IMR-90 (cell line): Measurements from ENCODE around the gene FAM32A. TPM values are rescaled to one million over a fixed set of nuclear protein-coding genes. Genes with fewer than 3 reads are reported as not detected.

Source experiments
- ATAC-seq: fragments of 200-7000 bp; cut with Tn5 transposase; 2 replicates; pipeline ENCODE4 v1.9.1; 2020; ENCODE audit warnings: low read depth, mild to moderate bottlenecking, moderate library complexity
- BruUV-seq: library from RNA; stranded (reverse); fragments of 400-500 nt; replicated peaks from 2 replicates; lab custom pipeline; 2021; lab: Mats Ljungman, UMichigan
- CTCF ChIA-PET: fragments of 300-600 bp; formaldehyde crosslinking; extraction: SDS; loops from one replicate; lab custom pipeline; 2021; ENCODE audit warnings: antibody characterized with exemption; lab: Yijun Ruan, JAX
- POLR2A ChIA-PET: fragments of 300-600 bp; sonication (Branson Sonifier 250); formaldehyde crosslinking; loops from one replicate; lab custom pipeline; 2022; ENCODE audit warnings: antibody characterized with exemption; ENCODE audit not compliant: unreplicated experiment; lab: Charles Lee
- DNase-seq: peaks from one replicate; pipeline ENCODE4 v3.0.0; 2013
- H2AFZ ChIP-seq: replicated peaks from 2 replicates; pipeline ENCODE3; 2013; ENCODE audit warnings: low read length, mild to moderate bottlenecking; ENCODE audit not compliant: poor library complexity
- H2AK5ac ChIP-seq: 2 replicates; pipeline ENCODE4 v1.6.1; 2013; ENCODE audit warnings: low read depth, low read length, inconsistent platforms
- H2AK9ac ChIP-seq: replicated peaks from 2 replicates; pipeline ENCODE3; 2013; ENCODE audit warnings: mild to moderate bottlenecking, low read depth, low read length, moderate library complexity; ENCODE audit not compliant: poor library complexity
- H2BK120ac ChIP-seq: 2 replicates; pipeline ENCODE4 v1.6.1; 2013; ENCODE audit warnings: low read depth, low read length, inconsistent platforms
- H2BK15ac ChIP-seq: 3 replicates; pipeline ENCODE4 v1.6.1; 2013; ENCODE audit warnings: low read depth, low read length, inconsistent platforms
- H2BK20ac ChIP-seq: 2 replicates; pipeline ENCODE4 v1.6.1; 2013; ENCODE audit warnings: low read depth, mild to moderate bottlenecking, inconsistent platforms, low read length, moderate library complexity
- H2BK5ac ChIP-seq: 2 replicates; pipeline ENCODE4 v1.6.1; 2013; ENCODE audit warnings: mild to moderate bottlenecking, low read depth, low read length, inconsistent platforms; ENCODE audit not compliant: poor library complexity, severe bottlenecking
- H3K14ac ChIP-seq: replicated peaks from 2 replicates; pipeline ENCODE4 v1.6.1; 2013; ENCODE audit warnings: low read depth, low read length, inconsistent platforms
- H3K18ac ChIP-seq: 2 replicates; pipeline ENCODE4 v1.6.1; 2013; ENCODE audit warnings: low read depth, low read length, control low read depth
- H3K23ac ChIP-seq: 2 replicates; pipeline ENCODE4 v1.6.1; 2013; ENCODE audit warnings: low read depth, low read length, inconsistent platforms
- H3K27ac ChIP-seq: 2 replicates; pipeline ENCODE4 v1.5.1; 2013; ENCODE audit warnings: mild to moderate bottlenecking, control low read depth, low read length; ENCODE audit not compliant: insufficient read depth
- H3K27me3 ChIP-seq: 2 replicates; pipeline ENCODE4 v1.6.1; 2013; ENCODE audit warnings: low read length; ENCODE audit not compliant: control insufficient read depth, insufficient read depth
- H3K36me3 ChIP-seq: 2 replicates; pipeline ENCODE4 v1.6.1; 2013; ENCODE audit warnings: low read length, mixed read lengths; ENCODE audit not compliant: control insufficient read depth, insufficient read depth
- H3K4ac ChIP-seq: 2 replicates; pipeline ENCODE4 v1.6.1; 2013; ENCODE audit warnings: low read depth, low read length, inconsistent platforms
- H3K4me1 ChIP-seq: 2 replicates; pipeline ENCODE4 v1.6.1; 2013; ENCODE audit warnings: low read length, mixed read lengths; ENCODE audit not compliant: control insufficient read depth, insufficient read depth
- H3K4me2 ChIP-seq: 2 replicates; pipeline ENCODE4 v1.6.1; 2013; ENCODE audit warnings: low read depth, mild to moderate bottlenecking, control low read depth, low read length, moderate library complexity
- H3K4me3 ChIP-seq: 2 replicates; pipeline ENCODE4 v1.5.1; 2013; ENCODE audit warnings: low read depth, mild to moderate bottlenecking, control low read depth, low read length, moderate library complexity; ENCODE audit not compliant: insufficient read depth
- H3K56ac ChIP-seq: 2 replicates; pipeline ENCODE4 v1.6.1; 2013; ENCODE audit warnings: low read length, inconsistent platforms; ENCODE audit not compliant: insufficient read depth; ENCODE audit errors: extremely low read depth
- H3K79me1 ChIP-seq, 2 experiments: 2 replicates each; pipeline ENCODE4 v1.6.1; 2013; ENCODE audit warnings: low read length in 2 of 2, inconsistent platforms in 1 of 2, low read depth in 1 of 2
- H3K9ac ChIP-seq: 2 replicates; pipeline ENCODE4 v1.6.1; 2013; ENCODE audit warnings: low read depth, low read length, control low read depth
- H3K9me1 ChIP-seq: 2 replicates; pipeline ENCODE4 v1.6.1; 2013; ENCODE audit warnings: low read length, inconsistent platforms; ENCODE audit not compliant: insufficient read depth
- H3K9me3 ChIP-seq: 2 replicates; pipeline ENCODE4 v1.6.1; 2013; ENCODE audit warnings: low read length; ENCODE audit not compliant: control insufficient read depth, insufficient read depth
- H4K20me1 ChIP-seq: 2 replicates; pipeline ENCODE4 v1.6.1; 2013; ENCODE audit warnings: low read length, inconsistent platforms; ENCODE audit not compliant: insufficient read depth
- H4K5ac ChIP-seq: 2 replicates; pipeline ENCODE4 v1.6.1; 2013; ENCODE audit warnings: mild to moderate bottlenecking, low read depth, low read length, control low read depth
- H4K8ac ChIP-seq, 2 experiments: 2 replicates each; pipeline ENCODE4 v1.6.1; 2013; ENCODE audit warnings: low read depth in 2 of 2, low read length in 2 of 2, control low read depth in 1 of 2, inconsistent platforms in 1 of 2
- H4K91ac ChIP-seq: 2 replicates; pipeline ENCODE4 v1.6.1; 2013; ENCODE audit warnings: low read depth, low read length, inconsistent platforms; ENCODE audit not compliant: insufficient read depth
- CEBPB ChIP-seq: IDR thresholded peaks from 2 replicates; pipeline ENCODE4 v1.6.1; 2012; ENCODE audit warnings: low read depth, low read length, improper control_type of control experiment
- POLR2A ChIP-seq: IDR thresholded peaks from 2 replicates; pipeline ENCODE4 v1.6.1; 2012; ENCODE audit warnings: mild to moderate bottlenecking, low read depth, low read length
- SMC3 ChIP-seq: fragments of 150-350 bp; IDR thresholded peaks from 2 replicates; pipeline ENCODE4 v1.6.1; 2016; ENCODE audit warnings: low read depth, mild to moderate bottlenecking, antibody characterized with exemption, low read length, moderate library complexity
- WGBS, 2 experiments: methylation state at CpG; one replicate each; pipeline versions ENCODE4 v1.1.5 to v1.1.7; 2013; ENCODE audit warnings: missing lambda C conversion rate in 2 of 2; ENCODE audit not compliant: insufficient read length in 1 of 2; ENCODE audit errors: extremely low coverage in 2 of 2; 5-methylcytosine and 5-hydroxymethylcytosine counted together
- dilution Hi-C: fragments of 300-500 bp; cut with HindIII; formaldehyde crosslinking; loops from one replicate; pipeline ENCODE4 v1.14.3; 2018; ENCODE audit warnings: low sequenced_read_pairs; ENCODE audit not compliant: unreplicated experiment
- in situ Hi-C: fragments of 300-500 bp; cut with MboI; formaldehyde crosslinking; loops from 3 replicates; pipeline ENCODE4 v1.14.3; 2019; ENCODE audit warnings: low sequenced_read_pairs, inconsistent platforms, mixed read lengths
- intact Hi-C: fragments of 100-400 bp; cut with micrococcal nuclease; formaldehyde crosslinking; loops from 2 replicates; pipeline ENCODE4 v1.10.0; 2022
- polyA plus RNA-seq, 3 experiments: library from polyadenylated mRNA; depleted of rRNA; stranded (reverse); fragments of >200 nt; gene quantifications; 2 replicates each; pipeline ENCODE4 v1.2.3, GENCODE V29; 2012; ENCODE audit warnings: low replicate concordance in 1 of 3
- total RNA-seq: library from RNA; depleted of rRNA; stranded (reverse); fragments of >200 nt; gene quantifications from 2 replicates; pipeline ENCODE4 v1.2.3, GENCODE V29; 2012

FAM32A gene
- total and polyA plus RNA-seq, 2 of the 4 experiments (the other 2 are of a cell fraction): 99.5 to 130 TPM

DNA sequence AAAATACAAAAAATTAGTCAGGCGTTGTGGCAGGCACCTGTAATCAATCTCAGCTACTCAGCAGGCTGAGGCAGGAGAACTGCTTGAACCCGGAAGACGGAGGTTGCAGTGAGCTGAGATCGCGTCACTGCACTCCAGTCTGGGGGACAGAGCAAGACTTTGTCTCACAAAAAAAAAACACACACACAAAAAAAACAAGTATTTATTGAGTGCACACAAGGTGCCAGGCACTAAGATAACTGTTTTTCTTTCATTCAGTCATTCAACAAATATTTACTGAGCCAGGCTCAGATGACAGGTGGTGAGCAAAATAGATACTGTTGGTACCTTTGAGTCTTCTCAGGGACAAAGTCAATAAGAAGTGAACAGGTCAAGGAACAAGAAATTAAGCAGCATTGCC lies 18.2 kb upstream of the FAM32A start:
- BruUV-seq: no TSS peak
- H2BK5ac ChIP-seq: no peak overlapping the region
- H2AK9ac ChIP-seq: no peak overlapping the region
- no peak overlapping the region for H3K23ac ChIP-seq
- intact Hi-C loops (no loop called here), dilution Hi-C loops (no loop called here), in situ Hi-C loops (no loop called here)
- H3K18ac ChIP-seq: no peak overlapping the region
- H2AFZ ChIP-seq: no peak overlapping the region
- H3K4me3 ChIP-seq: no peak overlapping the region
- no peak overlapping the region for H4K91ac ChIP-seq
- POLR2A ChIA-PET: no interaction called here
- H3K36me3 ChIP-seq: no peaks in the 10 kb centered on the region
- CTCF ChIA-PET: no interaction called here
- no peak overlapping the region for H3K4me2 ChIP-seq
- no peaks in the 10 kb centered on the region; the same call in 1 of the 2 replicates for H3K27me3 ChIP-seq
- no peak overlapping the region for H3K4ac ChIP-seq
- H3K4me1 ChIP-seq: no peaks in the 10 kb centered on the region
- H3K27ac ChIP-seq: no peak overlapping the region
- H3K9me3 ChIP-seq: no peaks in the 10 kb centered on the region
- no peak overlapping the region for H3K9ac ChIP-seq
- ATAC-seq (no peak), DNase-seq (no peak)
- no peak overlapping the region for H2BK15ac ChIP-seq
- no peaks in the 10 kb centered on the region for H3K79me1 ChIP-seq
- no peak overlapping the region; the same call in 1 of the 2 replicates for H2AK5ac ChIP-seq
- H3K56ac ChIP-seq: no peak overlapping the region
- H2BK120ac ChIP-seq: no peak overlapping the region
- H4K8ac ChIP-seq: no peak overlapping the region
- TF ChIP-seq POLR2A (no peak), CEBPB (no peak), SMC3 (no peak)
- H3K14ac ChIP-seq: no peak overlapping the region
- no peaks in the 10 kb centered on the region for H4K20me1 ChIP-seq
- H4K5ac ChIP-seq: no peak overlapping the region
- 100% methylated on average over 1 of the region's 5 CpGs; no CpG with 5 or more reads in 1 of the 2 experiments for whole genome bisulfite sequencing, 2 experiments
- no peak overlapping the region for H2BK20ac ChIP-seq
- H3K9me1 ChIP-seq: no peaks in the 10 kb centered on the region
